ENCODE measurements around the gene DYNLT2. TPM values are rescaled to one million over a fixed set of nuclear protein-coding genes. Genes with fewer than 3 reads are reported as not detected.
"Not testable (repeated sequence)": the region's sequence is repeated elsewhere in the genome, so short reads cannot be mapped to it uniquely, and the experiment has no call there.

The DYNLT2 gene
- total RNA-seq, 1 donor from 2014 or later = 0.62 TPM

- H3K4me3 Mint-ChIP-seq (ENCODE audit: unreplicated experiment) = no peak overlapping the region
- H3K27ac Mint-ChIP-seq (ENCODE audit: unreplicated experiment) = no peak overlapping the region
- H3K9me3 Mint-ChIP-seq (ENCODE audit: unreplicated experiment) = no peaks in the 10 kb centered on the region
- DNase-seq (ENCODE audit: low spot score) = no peak
- H3K27me3 Mint-ChIP-seq (ENCODE audit: unreplicated experiment) = no peaks in the 10 kb centered on the region
- no peaks in the 10 kb centered on the region for H3K4me1 Mint-ChIP-seq (ENCODE audit: unreplicated experiment)
- peaks cover 14% of the 10 kb centered on the region for H3K36me3 Mint-ChIP-seq (ENCODE audit: low read depth, unreplicated experiment)
- no peak for TF ChIP-seq CTCF (IDR thresholded peaks at IDR 0.05; ENCODE audit: unreplicated experiment)
Measured at GRCh38 chr6:169774347-169774746, 23.0 kb upstream of the DYNLT2 start.

DNA sequence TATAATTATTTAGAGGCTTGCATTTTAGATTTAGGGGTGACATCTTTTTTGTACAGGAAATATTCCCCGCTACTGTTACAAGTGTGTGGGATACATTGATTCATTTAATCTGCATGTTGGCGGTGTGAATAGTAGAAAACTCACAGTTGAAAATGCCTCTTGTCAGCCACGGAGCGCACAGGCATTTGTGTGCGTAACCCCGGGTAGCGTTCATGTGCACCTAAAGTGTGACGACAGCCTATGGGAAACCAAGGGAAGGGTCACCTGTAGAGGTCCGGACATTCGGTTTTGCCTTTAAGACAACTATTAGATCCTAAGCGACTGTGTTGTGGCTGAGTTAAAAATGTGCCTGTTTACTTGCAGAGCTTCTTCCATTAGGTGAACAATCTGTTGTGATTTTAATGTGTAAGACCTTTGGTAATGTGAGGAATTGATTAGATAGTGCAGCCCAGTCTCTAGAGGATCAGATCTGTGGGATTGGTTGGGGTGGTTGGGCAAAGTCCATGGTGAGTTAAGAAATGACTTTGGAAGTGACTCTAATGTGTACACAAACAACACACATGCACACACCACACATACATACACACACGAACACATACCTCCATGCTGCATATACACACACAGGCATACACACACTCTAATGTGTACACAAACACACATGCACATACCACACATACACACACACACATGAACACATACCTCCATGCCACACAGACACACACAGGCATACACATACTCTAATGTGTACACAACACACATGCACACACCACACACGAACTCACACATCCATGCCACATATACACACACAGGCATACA is 15.8 kb upstream of the DYNLT2 start:
- no peak overlapping the region for H3K27ac Mint-ChIP-seq (ENCODE audit: unreplicated experiment)
- no peaks in the 10 kb centered on the region for H3K27me3 Mint-ChIP-seq (ENCODE audit: unreplicated experiment)
- H3K36me3 Mint-ChIP-seq (ENCODE audit: low read depth, unreplicated experiment) = peaks cover 26% of the 10 kb centered on the region
- DNase-seq (ENCODE audit: low spot score) = no peak
- no peak overlapping the region for H3K4me3 Mint-ChIP-seq (ENCODE audit: unreplicated experiment)
- H3K9me3 Mint-ChIP-seq (ENCODE audit: unreplicated experiment) = no peaks in the 10 kb centered on the region
- no peak for TF ChIP-seq CTCF (IDR thresholded peaks at IDR 0.05; ENCODE audit: unreplicated experiment)
- H3K4me1 Mint-ChIP-seq (ENCODE audit: unreplicated experiment) = peaks cover 6% of the 10 kb centered on the region

DNA sequence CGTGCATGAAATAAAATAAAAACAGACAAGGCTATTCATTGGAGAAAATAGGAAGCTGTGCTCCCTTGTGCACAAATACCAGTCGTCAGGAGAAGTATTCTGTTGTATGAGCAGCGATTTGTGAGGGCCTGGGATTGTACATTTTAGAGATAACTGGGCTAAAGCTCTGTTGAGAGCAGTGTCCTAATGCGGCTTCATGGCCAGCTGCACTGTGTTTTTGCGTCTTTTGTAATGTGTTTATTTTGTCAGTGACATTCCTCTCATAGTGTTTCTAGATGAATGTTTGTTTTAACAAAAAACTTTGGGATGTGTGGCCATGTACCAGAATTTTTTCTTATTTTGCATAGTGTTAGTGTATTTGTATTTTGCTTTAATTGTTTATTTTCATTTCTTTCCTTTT is 14.9 kb upstream of the DYNLT2 start:
- H3K27me3 Mint-ChIP-seq (ENCODE audit: unreplicated experiment) = no peaks in the 10 kb centered on the region
- peaks cover 26% of the 10 kb centered on the region for H3K36me3 Mint-ChIP-seq (ENCODE audit: low read depth, unreplicated experiment)
- H3K27ac Mint-ChIP-seq (ENCODE audit: unreplicated experiment) = no peak overlapping the region
- no peaks in the 10 kb centered on the region for H3K9me3 Mint-ChIP-seq (ENCODE audit: unreplicated experiment)
- no peak overlapping the region for H3K4me3 Mint-ChIP-seq (ENCODE audit: unreplicated experiment)
- TF ChIP-seq CTCF (IDR thresholded peaks at IDR 0.05; ENCODE audit: unreplicated experiment) = no peak
- no peak for DNase-seq (ENCODE audit: low spot score)
- H3K4me1 Mint-ChIP-seq (ENCODE audit: unreplicated experiment) = peaks cover 6% of the 10 kb centered on the region

DNA sequence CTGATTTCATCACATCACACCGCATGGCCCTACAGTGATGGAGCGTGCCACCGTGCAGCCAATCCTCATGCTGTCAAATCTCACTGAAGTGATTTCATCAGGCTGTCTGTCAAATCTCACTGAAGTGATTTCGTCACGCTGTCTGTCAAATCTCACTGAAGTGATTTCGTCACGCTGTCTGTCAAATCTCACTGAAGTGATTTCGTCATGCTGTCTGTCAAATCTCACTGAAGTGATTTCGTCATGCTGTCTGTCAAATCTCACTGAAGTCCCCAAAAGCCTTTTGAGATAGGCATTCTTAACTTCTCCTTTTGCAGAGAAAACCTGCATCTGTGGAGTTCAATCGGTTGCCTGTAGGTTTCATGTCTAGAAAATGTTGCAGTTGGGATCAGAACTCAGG is 14.4 kb upstream of the DYNLT2 start:
- H3K36me3 Mint-ChIP-seq (ENCODE audit: low read depth, unreplicated experiment) = peaks cover 26% of the 10 kb centered on the region
- not testable (repeated sequence) for DNase-seq (ENCODE audit: low spot score); H3K4me1 Mint-ChIP-seq (ENCODE audit: unreplicated experiment); H3K4me3 Mint-ChIP-seq (ENCODE audit: unreplicated experiment); H3K27me3 Mint-ChIP-seq (ENCODE audit: unreplicated experiment); H3K27ac Mint-ChIP-seq (ENCODE audit: unreplicated experiment); H3K9me3 Mint-ChIP-seq (ENCODE audit: unreplicated experiment)

DNA sequence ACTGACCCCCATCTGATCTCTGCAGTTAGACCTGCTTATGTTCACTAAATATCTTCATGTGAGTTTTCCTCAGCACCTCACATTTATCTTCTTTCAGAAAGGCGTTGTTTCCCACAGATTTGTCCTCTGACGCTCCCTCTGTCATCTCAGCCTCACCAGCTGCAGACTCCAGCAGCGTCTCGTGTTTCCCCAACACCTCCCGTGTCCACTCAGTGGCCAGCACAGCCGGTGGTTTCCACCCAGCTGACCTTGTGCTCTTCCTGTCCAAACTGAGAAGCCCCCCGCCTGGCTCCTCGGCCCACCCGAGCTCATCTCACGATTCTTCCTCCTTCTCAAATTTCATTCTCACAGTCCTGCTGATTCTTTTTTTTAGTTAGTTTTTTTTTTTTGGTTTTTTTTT is 12.5 kb upstream of the DYNLT2 start:
- TF ChIP-seq CTCF (IDR thresholded peaks at IDR 0.05; ENCODE audit: unreplicated experiment) = no peak
- H3K27ac Mint-ChIP-seq (ENCODE audit: unreplicated experiment) = no peak overlapping the region
- no peaks in the 10 kb centered on the region for H3K9me3 Mint-ChIP-seq (ENCODE audit: unreplicated experiment)
- H3K4me3 Mint-ChIP-seq (ENCODE audit: unreplicated experiment) = no peak overlapping the region
- no peaks in the 10 kb centered on the region for H3K27me3 Mint-ChIP-seq (ENCODE audit: unreplicated experiment)
- DNase-seq (ENCODE audit: low spot score) = no peak
- H3K4me1 Mint-ChIP-seq (ENCODE audit: unreplicated experiment) = peaks cover 6% of the 10 kb centered on the region
- H3K36me3 Mint-ChIP-seq (ENCODE audit: low read depth, unreplicated experiment) = peaks cover 41% of the 10 kb centered on the region
